ENCODE results near the gene RYR2. TPM values are rescaled to one million over a fixed set of nuclear protein-coding genes. Genes with fewer than 3 reads are reported as not detected.

Gene RYR2
- total and polyA plus RNA-seq, 2 of the 8 experiments (the other 6 are each of a cell fraction or from before 2014, with no cell fraction given) = 1.3 to 4.4 TPM

DNA sequence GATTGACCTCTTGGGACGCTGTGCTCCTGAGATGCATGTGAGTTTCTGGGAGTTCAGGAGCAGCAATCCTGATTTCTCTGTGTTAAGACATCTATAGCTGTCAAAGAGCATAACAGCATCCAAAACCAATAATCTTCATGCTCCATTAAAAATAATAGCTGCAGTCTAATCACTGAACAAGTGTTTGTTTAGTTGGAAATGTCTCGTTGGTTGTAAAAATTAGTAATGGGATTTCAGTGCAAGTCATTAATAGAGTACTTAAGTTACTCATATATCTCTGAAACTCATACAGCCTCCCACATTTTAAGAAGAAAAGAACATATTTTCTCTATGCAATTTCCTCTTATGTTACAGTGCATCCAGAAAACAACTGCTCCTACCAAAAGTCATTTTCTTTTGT lies 599.0 kb downstream of the RYR2 start:
- no peak overlapping the region for H3K4ac ChIP-seq (replicated peaks; ENCODE audit: insufficient read length, low read depth, low read length)
- no peak overlapping the region for H2BK5ac ChIP-seq (ENCODE audit: low read depth, low read length)
- H4K20me1 ChIP-seq (replicated peaks in 1 of 2; ENCODE audit: control insufficient read depth in 1 of 2, insufficient read depth in 2 of 2, low read length in 2 of 2) = no peaks in the 10 kb centered on the region
- DNase-seq (ENCODE audit: low read depth in 1 of 2, low spot score in 2 of 2) (no peak), FAIRE-seq (no peak)
- H2BK20ac ChIP-seq (ENCODE audit: low read length) = no peak overlapping the region
- no peak overlapping the region for H3K4me2 ChIP-seq (ENCODE audit: insufficient read depth in 1 of 2, low read depth in 2 of 2, low read length in 2 of 2)
- no peak overlapping the region for H2BK15ac ChIP-seq (ENCODE audit: low read length)
- no peak overlapping the region for H3K56ac ChIP-seq (replicated peaks; ENCODE audit: insufficient read length, low read depth, low read length)
- no peaks in the 10 kb centered on the region; a peak in 1 of 8 replicates for H3K36me3 ChIP-seq (ENCODE audit: control insufficient read depth in 2 of 4, insufficient read depth in 4 of 4, low read length in 3 of 4)
- TF ChIP-seq EP300 (IDR thresholded peaks at IDR 0.05; ENCODE audit: borderline replicate concordance in 1 of 2, low read depth in 2 of 2, low read length in 2 of 2) (no peak), HDAC2 (IDR thresholded peaks at IDR 0.05; ENCODE audit: borderline replicate concordance in 1 of 2, low read depth in 2 of 2, low read length in 2 of 2) (no peak)
- H3K9ac ChIP-seq (replicated peaks in 1 of 4; ENCODE audit: extremely low read depth in 1 of 4, low read depth in 3 of 4, low read length in 3 of 4) = no peak overlapping the region
- H3K27ac ChIP-seq (ENCODE audit: low read depth, low read length) = no peak overlapping the region
- no peaks in the 10 kb centered on the region for H3K9me3 ChIP-seq (ENCODE audit: insufficient read depth in 2 of 2, low read depth in 1 of 2, low read length in 1 of 2)
- H3K79me2 ChIP-seq (ENCODE audit: control insufficient read depth in 1 of 2, insufficient read depth in 2 of 2, low read length in 2 of 2) = no peaks in the 10 kb centered on the region
- H4K91ac ChIP-seq (replicated peaks; ENCODE audit: insufficient read length, low read length) = no peak overlapping the region
- no peaks in the 10 kb centered on the region for H3K4me1 ChIP-seq (replicated peaks in 1 of 4; ENCODE audit: control insufficient read depth in 3 of 4, insufficient read depth in 4 of 4, low read length in 3 of 4)
- no peak overlapping the region for H3K4me3 ChIP-seq (ENCODE audit: extremely low read depth in 1 of 4, insufficient read depth in 2 of 4, low read depth in 3 of 4, low read length in 4 of 4)
- H3K23me2 ChIP-seq (ENCODE audit: low read depth, low read length) = no peaks in the 10 kb centered on the region
- no peak overlapping the region for H3K23ac ChIP-seq (ENCODE audit: insufficient read length)
- no peak overlapping the region for H2BK120ac ChIP-seq (replicated peaks; ENCODE audit: low read depth, low read length)
- WGBS, 2 experiments (ENCODE audit: extremely low coverage in 1 of 2, insufficient coverage in 1 of 2, insufficient read length in 1 of 2, insufficient replicate concordance in 2 of 2, low coverage in 1 of 2, low lambda C conversion rate in 2 of 2, missing lambda C conversion rate in 1 of 2) = 93% methylated on average over 2 of the region's 2 CpGs; no CpG with 5 or more reads in 1 of the 2 experiments
- ChIA-PET CTCF (ENCODE audit: partially characterized antibody) (interaction anchor here (0.7 to 1.2 kb wide), 3 partner anchors 8 to 92 kb away, joined by 3 to 4 read pairs (median 4); no protein-coding TSS in a partner anchor), POLR2A (ENCODE audit: partially characterized antibody) (no interaction called here)
- H2AFZ ChIP-seq (ENCODE audit: low read length) = no peak overlapping the region
- H3K27me3 ChIP-seq (replicated peaks in 1 of 4; ENCODE audit: control insufficient read depth in 3 of 4, extremely low read depth in 1 of 4, insufficient read depth in 3 of 4, low read length in 3 of 4) = no peaks in the 10 kb centered on the region
- H3K18ac ChIP-seq (ENCODE audit: extremely low read depth, low read length) = no peak overlapping the region
- H4K8ac ChIP-seq (ENCODE audit: extremely low read depth, insufficient read depth, low read length) = no peak overlapping the region
- H3K14ac ChIP-seq (ENCODE audit: insufficient read length) = no peak overlapping the region
- no peaks in the 10 kb centered on the region for H3K79me1 ChIP-seq (ENCODE audit: low read depth, low read length)
- no peak overlapping the region for H2AK5ac ChIP-seq (ENCODE audit: low read depth, low read length)
- no peak overlapping the region for H2BK12ac ChIP-seq (ENCODE audit: low read depth, low read length)
- H4K5ac ChIP-seq (ENCODE audit: insufficient read length, low read depth, low read length) = no peak overlapping the region
